Kidney epithelial cell (primary cell): ENCODE measurements around the gene CSF2RB. TPM values are rescaled to one million over a fixed set of nuclear protein-coding genes. Genes with fewer than 3 reads are reported as not detected.

Source experiments
- DNase-seq: peaks from one replicate; pipeline ENCODE4 v3.0.0-alpha.2; 2010; ENCODE audit warnings: low read depth
- H3K27me3 ChIP-seq: 2 replicates; pipeline ENCODE4 v1.6.0; 2011; ENCODE audit warnings: low read length; ENCODE audit not compliant: control insufficient read depth, insufficient read depth
- H3K36me3 ChIP-seq: 2 replicates; pipeline ENCODE4 v1.5.1; 2011; ENCODE audit warnings: low read length; ENCODE audit not compliant: control insufficient read depth, insufficient read depth
- H3K4me3 ChIP-seq: 2 replicates; pipeline ENCODE4 v1.5.1; 2011; ENCODE audit warnings: low read depth, mild to moderate bottlenecking, control low read depth, low read length
- total RNA-seq: library from RNA; depleted of rRNA; stranded (reverse); fragments of >200 nt; gene quantifications from 2 replicates; pipeline ENCODE4 v1.2.3, GENCODE V29; 2015
- TF ChIP-seq, protein P1 (sequence below): IDR thresholded peaks from 2 replicates; pipeline ENCODE4 v1.5.1; 2011; ENCODE audit warnings: mild to moderate bottlenecking, moderate library complexity, low read length, control low read depth, inconsistent platforms; ENCODE audit not compliant: insufficient read depth, poor library complexity, severe bottlenecking

The CSF2RB gene
- total RNA-seq, 1 donor from 2014 or later = 1.1 TPM

DNA sequence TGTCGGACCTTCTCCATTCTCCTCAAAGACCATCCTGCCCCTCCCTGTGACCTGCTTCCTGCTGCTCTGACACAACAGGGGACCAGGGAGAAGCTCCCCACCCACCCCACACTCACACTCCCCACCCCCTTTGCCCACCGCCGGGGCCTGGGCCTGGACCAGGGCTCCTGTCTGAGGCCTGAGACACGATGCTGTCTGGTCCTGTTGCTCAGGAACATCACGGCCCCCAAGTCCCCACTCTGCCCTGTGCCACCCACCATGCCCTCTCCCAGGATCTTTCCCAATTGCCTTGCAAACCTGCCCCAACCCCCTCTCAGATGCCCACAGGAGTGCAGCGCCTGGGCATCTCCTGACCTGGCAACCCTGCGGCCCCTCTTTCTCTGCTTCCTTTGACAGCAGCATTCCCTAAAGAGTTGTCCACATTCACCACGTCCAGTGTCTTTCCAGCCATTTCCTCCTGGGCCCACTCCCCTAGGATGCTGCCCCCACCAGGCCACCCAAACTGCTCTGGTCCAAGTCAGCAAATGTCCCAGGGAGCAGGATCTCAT is 10.8 kb downstream of the CSF2RB start:
- no peaks in the 10 kb centered on the region for H3K36me3 ChIP-seq
- H3K27me3 ChIP-seq = peaks cover 41% of the 10 kb centered on the region
- no peak overlapping the region for H3K4me3 ChIP-seq
- DNase-seq = no peak
- TF ChIP-seq, protein P1, sequence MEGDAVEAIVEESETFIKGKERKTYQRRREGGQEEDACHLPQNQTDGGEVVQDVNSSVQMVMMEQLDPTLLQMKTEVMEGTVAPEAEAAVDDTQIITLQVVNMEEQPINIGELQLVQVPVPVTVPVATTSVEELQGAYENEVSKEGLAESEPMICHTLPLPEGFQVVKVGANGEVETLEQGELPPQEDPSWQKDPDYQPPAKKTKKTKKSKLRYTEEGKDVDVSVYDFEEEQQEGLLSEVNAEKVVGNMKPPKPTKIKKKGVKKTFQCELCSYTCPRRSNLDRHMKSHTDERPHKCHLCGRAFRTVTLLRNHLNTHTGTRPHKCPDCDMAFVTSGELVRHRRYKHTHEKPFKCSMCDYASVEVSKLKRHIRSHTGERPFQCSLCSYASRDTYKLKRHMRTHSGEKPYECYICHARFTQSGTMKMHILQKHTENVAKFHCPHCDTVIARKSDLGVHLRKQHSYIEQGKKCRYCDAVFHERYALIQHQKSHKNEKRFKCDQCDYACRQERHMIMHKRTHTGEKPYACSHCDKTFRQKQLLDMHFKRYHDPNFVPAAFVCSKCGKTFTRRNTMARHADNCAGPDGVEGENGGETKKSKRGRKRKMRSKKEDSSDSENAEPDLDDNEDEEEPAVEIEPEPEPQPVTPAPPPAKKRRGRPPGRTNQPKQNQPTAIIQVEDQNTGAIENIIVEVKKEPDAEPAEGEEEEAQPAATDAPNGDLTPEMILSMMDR = no peak

DNA sequence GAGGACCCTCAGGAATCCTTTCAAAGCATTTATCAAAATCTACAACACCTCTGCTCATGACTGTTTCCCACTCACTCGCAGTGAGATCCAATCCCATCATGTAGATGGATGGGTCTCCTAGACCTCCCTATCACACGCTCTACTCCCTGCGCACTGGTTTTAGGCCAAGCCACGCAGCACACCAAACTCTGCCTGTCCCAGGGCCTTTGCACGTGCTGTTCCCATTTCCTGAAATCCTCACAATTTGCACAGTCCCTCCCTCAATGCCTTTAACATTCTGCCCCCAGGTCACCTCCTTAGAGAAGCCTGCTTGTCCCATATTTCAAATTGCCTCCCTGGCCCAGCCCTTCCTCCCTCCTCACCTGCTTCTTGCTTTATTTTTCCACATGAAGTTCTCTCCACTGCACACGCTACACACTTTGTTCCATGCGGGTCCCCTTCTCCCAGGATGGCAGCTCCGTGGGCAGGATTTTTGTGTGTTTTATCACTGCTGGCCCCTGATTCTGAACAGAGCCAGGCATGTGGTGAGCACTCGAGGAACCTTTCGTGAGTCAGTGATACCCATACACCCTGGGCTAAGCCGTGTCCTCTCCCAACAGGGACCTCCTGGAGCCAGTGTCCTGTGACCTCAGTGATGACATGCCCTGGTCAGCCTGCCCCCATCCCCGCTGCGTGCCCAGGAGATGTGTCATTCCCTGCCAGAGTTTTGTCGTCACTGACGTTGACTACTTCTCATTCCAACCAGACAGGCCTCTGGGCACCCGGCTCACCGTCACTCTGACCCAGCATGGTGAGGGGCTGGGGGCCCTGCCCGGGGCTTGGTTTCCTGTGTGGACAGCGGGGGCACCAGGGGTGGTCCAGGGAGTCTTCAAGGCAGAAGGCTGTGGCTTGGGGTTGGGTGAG is 12.2 kb downstream of the CSF2RB start:
- no peak for DNase-seq
- Histone ChIP-seq H3K27me3 (peaks cover 54% of the 10 kb centered on the region), H3K4me3 (no peak overlapping the region), H3K36me3 (no peaks in the 10 kb centered on the region)
- TF ChIP-seq, protein P1 = no peak

DNA sequence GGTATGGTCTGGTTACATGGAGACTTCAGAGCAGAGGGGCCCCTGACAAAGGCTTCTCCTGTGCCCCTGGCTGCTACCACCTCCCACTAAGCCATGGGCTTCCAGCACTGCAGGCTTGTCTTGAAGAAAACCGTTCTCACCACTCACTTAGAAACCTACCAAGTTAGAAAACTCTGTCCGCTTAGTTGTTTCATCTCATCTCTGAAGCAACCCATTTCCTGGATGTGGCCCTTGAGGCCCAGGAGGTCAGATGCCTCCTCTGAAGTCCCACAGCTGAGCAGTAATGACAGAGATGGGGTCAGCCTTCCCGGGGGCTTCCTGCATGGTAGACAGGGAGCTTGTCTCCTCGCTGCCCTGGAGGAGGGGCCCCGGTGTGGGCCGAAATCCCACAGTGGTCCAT is 12.9 kb downstream of the CSF2RB start:
- TF ChIP-seq, protein P1 = no peak

DNA sequence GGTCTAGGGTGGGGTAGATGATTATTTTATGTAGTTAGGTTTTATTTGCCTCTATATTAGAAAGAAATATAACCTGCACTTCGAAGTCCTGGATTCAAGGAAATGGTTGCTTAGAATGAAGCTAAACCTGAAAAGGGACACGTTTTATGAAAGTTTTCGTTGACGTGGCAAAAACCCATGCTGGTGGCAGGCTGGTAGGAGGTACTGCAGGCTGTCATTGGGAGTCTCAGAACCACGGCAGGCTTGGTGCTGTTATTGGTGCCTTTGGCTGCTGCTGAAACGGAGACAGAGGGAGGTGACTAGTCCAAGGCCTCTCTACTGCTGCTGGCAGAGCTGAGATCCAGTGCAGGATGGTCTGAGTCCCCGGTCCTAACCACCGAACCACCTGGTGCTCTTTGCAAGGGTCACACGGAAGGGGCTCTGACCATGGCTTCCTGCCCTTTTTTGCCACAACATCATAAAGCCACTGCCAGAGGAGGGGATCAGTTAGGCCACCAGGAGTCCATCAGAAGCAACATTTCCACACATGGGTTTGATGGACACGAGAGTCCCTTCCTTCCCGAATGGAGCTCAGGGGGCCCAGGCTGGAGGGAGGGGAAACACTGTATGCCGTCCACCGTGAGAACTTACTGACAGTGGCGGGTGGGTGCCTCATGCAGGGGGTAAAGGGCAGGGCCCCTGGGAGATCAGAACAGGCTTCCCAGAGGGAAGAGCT is 13.4 kb downstream of the CSF2RB start:
- Histone ChIP-seq H3K27me3 (peaks cover 53% of the 10 kb centered on the region), H3K4me3 (no peak overlapping the region), H3K36me3 (no peaks in the 10 kb centered on the region)
- TF ChIP-seq, protein P1 = no peak
- DNase-seq = no peak

More for the DNA sequence above, 12.9 kb downstream of the CSF2RB start:
- no peaks in the 10 kb centered on the region for H3K36me3 ChIP-seq
- no peak overlapping the region for H3K4me3 ChIP-seq
- peaks cover 57% of the 10 kb centered on the region for H3K27me3 ChIP-seq
- DNase-seq = no peak

DNA sequence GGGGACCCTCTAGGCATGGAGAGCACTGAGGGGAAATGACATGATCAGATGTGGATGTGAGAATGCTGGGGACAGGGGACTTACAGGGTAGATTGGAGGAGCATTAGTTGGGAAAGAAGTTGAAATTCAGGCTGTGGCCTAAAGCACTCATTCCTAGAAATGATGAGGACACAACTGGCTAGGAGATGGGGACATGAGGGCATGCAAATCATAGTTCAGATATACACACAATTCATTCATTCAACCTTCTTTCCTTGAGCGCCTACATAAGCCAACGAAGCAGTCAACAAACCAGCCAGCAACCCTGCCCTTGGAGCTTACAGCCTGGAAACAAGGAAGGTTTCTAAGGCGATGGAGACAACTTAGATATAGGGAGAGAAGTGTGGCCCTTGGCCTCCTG is 14.2 kb downstream of the CSF2RB start:
- no peak for DNase-seq
- TF ChIP-seq, protein P1 = no peak
- peaks cover 45% of the 10 kb centered on the region for H3K27me3 ChIP-seq
- H3K36me3 ChIP-seq = no peaks in the 10 kb centered on the region
- no peak overlapping the region for H3K4me3 ChIP-seq
